Stimulated activated CD4-positive, alpha-beta T cell treated with anti-CD3 and anti-CD28 coated beads, TNF-alpha, amount 100 ng/mL, for 1 hour (primary cell): ENCODE data around the gene USP14.

ENCODE experiments used
- DNase-seq, 3 donors: peaks; one replicate each; pipeline ENCODE4 v3.0.0-alpha.2; 2020; ENCODE audit warnings: low read depth in 3 of 3, low spot score in 1 of 3

Gene USP14

GRCh38 chr18:225745-226144 lies 67.4 kb downstream of the USP14 start:
- no peak for DNase-seq

DNA sequence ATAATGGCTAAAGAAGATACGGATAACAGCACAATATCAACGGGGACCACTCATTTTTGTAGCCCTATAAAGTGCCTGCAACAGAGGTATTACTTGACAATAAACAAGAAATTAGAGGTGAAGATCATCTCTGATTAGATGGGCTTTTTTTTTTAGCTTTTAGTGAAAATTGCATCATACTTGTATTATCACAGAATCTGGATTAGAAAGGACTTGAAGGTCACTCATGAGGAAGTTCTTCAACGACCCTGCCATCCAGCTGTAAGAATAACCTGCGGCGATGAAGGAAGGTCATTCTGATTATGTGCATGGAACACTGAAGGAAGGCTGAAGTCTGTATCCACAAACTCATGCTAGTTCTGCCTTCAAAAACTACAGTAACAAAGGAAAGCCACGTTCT lies 69.0 kb downstream of the USP14 start:
- DNase-seq = no peak

- no peak for DNase-seq
These were observed 69.5 kb downstream of the USP14 start for GRCh38 chr18:227902-228301.

GRCh38 chr18:228586-228985 lies 70.2 kb downstream of the USP14 start:
- no peak for DNase-seq

GRCh38 chr18:231563-231962 lies 73.2 kb downstream of the USP14 start:
- DNase-seq = no peak

GRCh38 chr18:240175-240574 lies 81.8 kb downstream of the USP14 start:
- no peak for DNase-seq

GRCh38 chr18:245282-245847 lies 87.0 kb downstream of the USP14 start:
- DNase-seq = no peak

- DNase-seq = no peak
These were observed 89.7 kb downstream of the USP14 start for GRCh38 chr18:248053-248452.

- no peak for DNase-seq
These were observed 92.3 kb downstream of the USP14 start for GRCh38 chr18:250685-251084.

GRCh38 chr18:251572-251971 lies 93.2 kb downstream of the USP14 start:
- no peak for DNase-seq

DNA sequence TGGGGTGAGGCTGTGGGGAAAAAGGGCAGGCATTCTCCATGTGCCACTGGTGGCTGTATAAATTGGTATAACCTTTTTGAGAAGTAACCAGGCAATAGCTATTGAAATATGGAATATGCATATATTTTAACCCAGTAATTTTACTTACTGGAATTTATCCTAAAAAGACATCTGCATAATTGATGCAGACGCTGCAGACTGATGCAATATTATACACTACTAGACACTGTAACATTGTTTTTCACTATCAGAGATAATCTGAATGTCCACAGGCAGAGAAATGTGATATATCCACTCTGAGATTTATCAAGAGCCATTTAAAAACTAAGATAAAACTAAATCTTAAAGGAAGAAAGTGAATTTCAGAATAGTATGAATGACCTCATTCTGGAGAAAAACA lies 94.8 kb downstream of the USP14 start:
- no peak for DNase-seq

DNA sequence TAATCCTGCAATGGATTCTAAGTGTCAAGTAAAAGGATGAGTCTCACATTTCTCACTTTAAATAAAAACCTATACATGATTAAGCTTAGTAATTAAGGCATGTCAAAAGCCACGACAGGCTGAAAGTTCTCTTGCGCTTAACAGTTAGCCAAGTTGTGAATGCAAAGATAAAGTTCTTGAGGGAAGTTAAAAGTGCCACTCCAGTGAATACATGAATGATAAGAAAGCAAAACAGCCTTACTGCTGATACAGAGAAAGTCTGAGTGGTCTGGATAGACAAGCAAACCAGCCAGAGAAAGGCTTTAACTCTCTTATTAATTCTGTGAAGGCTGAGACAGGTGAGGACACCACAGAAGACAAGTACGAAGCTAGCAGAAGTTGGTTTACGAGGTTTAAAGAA lies 96.8 kb downstream of the USP14 start:
- DNase-seq = no peak

DNA sequence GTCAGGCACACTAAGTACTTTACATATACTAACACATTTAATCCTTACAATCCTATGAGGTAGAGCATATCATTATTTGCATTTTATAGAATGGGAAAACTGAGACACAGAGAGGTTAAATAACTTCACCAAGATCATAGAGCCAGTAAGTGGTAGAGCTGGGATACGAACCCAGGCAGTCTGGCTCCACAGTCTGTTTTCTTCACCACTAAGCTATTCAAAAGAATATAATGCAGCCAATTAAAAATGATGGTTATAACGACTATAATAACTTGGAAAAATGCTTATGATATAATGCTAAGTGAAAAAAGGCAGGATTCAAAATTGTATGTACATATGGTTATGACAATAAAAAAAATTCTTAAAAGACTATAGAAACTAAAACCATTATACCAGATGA lies 102.2 kb downstream of the USP14 start:
- no peak for DNase-seq

GRCh38 chr18:261398-262073 lies 103.2 kb downstream of the USP14 start:
- no peak for DNase-seq
